HG03432 (cell line): ENCODE data around the gene KRT39.

ENCODE experiments used
- ATAC-seq: cut with Tn5 transposase; IDR thresholded peaks from one replicate; pipeline ENCODE4 v1.9.1; 2021; ENCODE audit warnings: mild to moderate bottlenecking, moderate library complexity; ENCODE audit not compliant: unreplicated experiment

Gene KRT39

DNA sequence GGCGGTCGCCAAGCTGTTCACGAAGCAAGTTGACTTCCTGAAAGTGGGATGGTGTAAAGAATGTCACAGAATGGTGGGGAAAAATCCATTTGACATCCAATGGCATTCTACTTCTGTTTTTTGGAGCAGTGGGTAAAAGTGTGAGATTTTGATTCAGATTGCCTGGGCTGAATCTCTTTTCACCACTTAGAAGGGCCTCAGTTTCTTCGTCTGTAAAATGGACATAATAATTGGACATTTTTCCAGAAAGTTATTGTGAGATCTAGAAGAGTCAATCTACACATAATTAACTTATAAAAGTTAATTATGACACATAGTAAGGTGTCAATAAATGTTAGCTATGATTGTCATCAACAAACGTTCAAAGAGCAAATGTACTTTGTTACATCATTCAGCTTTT, 14.4 kb upstream of the KRT39 start:
- ATAC-seq = no peak

DNA sequence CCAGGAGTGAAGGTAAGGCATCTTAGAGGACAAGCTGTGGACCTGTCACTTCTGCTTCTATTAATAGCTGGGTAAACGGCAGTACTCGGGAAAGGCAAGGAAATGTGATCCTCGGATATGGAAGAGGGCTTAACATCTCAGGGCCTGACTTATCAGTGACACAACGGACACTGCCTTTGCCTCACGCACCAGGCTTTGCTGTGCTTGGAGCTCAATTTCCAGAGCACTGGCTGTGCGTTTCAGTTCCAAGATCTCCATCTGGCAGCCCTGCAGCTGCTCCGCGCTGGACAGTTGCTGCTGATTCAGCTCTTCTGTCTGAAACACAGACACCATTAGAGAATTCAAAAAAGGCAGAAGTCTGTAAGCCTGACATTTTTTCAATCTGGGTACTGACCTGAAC, 13.8 kb upstream of the KRT39 start:
- no peak for ATAC-seq

DNA sequence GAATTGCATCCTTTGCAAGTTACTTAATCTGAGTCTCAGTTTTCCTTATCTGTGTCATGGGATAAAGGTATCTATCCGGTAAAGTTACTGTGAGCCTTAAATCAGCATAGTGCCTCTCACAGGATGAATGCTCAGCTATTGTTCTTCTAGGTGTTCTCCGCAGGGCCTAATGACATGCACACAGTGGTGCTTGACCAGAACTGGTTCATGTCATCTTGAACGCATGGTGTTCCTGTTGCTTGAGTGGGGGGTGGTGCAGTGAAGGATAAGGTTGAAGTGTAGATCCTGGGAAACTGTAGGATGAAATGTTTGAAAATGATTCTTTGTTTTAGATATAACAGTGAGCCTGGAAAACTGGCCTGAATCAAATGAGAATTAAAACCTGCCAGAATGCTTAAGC, 13.4 kb upstream of the KRT39 start:
- no peak for ATAC-seq

DNA sequence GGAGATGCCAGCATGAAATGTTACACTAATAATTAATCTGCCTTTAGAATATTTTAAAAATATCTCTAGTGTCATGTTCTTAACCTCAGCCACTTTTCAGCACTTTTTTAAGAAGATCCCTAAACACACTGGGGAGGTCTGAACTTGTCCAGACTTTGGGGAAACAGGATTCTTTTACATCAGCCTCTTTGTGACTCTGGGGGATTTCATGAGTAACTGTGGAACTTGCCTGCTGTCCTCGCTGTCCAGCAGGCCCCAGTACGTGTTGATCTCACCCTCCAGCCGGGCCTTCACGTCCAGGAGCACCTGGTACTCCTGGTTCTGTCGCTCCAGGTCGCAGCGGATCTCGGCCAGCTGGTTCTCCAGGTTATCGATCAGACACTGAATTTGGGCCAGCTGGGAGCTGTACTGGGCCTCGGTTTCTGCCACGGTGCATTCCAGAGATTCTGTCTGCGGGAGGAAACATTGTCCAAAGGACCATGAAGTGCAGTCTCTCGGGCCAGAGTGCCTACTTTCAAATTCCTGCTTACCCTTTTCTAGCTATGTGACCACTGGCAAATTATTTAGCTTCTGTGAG, 11.9 kb upstream of the KRT39 start:
- ATAC-seq = no peak

DNA sequence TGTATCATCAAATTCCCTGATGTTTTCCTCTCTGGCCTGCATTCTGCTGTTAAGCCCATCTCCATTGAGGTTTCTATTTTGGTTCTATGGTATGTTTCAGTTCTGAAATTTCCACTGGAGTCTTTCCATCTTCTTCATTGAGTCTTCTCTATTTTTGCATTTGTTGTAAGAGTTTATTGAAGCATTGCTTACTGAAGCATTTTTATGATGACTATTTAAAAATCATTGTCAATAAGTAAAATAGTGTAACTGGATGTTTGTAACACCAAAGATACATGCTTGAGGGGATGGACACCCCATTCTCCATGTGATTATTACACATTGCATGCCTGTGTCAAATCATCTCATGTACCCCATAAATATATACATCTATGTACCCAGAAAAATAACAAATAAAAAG, 8.8 kb upstream of the KRT39 start:
- ATAC-seq = no peak

DNA sequence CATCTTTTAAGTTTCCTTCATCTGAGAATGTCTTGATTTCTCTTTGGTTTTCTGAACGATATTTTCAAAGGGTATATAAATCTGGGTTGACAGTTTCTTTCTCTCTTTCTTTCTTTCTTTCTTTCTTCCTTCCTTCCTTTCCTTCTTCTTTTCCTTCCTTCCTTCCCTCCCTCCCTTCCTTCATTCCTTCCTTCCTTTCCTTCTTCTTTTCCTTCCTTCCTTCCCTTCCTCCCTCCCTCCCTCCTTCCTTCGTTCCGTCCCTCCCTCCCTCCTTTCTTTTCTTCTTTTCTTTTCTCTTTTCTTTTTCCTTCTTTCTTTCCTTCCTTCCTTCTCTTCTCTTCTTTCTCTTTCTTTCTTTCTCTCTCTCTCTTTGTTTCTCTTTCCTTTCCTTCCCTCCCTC, 7.6 kb upstream of the KRT39 start:
- no peak for ATAC-seq

DNA sequence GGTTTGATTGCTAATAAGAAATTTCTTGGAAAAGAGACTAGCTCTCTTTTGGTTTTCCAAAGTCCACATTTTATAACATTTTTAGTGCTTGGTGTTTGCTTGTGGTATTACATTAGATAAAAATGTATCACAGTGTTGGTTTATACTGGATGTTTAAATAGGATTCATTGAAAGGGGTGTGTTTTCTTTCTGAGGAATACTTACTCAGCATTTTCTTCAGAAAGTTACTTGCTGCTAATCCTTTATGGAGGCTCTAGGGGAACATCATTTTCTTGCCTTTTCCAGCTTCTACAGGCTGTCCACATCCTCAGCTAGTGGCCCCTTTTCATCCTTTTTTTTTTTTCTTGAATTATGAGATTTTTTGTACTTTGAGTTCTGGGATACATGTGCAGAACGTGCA, 834 bp upstream of the KRT39 start:
- ATAC-seq = no peak

DNA sequence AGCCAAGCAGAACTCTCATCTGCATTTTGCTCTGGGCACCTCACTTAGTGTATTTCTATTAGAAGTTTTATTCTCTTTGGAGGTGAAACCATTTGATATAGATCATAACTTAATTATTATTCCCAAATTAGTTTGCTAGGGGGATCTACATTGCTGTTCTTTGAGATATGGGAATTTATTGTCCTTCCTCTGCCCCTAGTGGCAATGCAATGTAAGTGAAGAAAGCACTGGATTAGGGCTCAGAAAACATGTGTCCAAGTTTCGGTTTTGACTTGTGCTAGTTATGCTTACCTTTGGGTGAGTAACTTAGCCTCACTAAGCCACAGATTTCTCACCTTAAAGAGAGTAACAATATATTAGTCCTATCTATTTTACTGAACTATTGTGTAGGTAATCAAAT, 2.9 kb downstream of the KRT39 start:
- ATAC-seq = no peak

DNA sequence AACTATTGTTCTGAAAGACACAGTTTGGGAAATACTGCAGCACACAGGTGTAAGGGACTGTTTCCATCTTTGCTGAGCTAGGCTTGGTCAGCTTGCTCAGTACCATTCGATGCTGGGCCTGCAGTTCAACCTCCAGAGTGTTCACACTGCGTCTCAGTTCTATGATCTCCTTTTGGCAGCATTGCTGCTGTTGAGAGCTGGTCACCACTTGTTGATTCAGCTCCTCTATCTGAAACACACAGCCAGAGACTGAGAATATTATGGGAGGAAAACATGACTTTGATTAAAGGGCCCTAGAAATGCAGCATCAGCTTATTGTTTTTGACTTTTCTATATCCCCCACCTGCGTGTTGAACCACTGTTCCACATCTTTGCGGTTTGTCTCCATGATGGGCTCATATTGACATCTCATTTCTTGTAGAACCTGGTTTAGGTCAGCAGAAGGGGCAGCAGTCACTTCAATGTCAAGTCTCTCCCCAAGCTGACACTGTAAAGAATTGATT, 4.6 kb downstream of the KRT39 start:
- no peak for ATAC-seq

DNA sequence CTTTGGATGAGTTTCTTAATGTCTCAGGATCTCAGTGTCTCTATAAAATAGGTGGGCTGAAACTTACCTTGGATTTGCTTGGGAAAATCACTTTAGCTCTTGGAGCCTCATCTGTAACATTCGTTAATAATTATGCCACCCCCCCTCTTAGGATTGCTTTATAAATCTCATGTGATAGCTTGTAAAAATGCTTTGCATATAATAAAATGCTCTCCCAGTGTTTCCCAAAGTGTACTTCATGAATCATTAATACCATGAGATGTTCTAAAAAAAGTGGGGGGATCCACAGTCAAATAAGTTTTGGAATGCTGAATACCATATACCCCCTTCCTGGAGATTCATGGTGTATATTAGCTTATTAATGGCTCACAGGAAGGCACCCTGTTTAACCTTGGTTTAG, 5.2 kb downstream of the KRT39 start:
- no peak for ATAC-seq

DNA sequence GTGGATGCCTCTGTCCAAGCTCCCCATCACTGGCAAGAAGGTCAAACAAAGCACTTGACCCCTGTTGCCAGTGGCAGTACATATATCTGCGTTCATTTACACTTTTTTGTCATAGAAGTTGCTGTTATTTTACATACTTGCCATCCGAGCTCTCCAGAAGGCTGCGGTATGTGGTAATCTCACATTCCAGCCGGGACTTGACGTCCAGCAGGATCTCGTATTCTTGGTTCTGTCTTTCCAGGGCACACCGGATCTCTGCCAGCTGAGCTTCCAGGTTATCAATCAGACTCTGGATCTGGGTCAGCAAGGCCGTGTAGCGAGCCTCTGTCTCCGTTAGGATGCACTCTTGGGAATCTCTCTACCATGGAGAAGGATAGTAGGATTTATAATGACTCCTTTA, 6.6 kb downstream of the KRT39 start:
- ATAC-seq = no peak

DNA sequence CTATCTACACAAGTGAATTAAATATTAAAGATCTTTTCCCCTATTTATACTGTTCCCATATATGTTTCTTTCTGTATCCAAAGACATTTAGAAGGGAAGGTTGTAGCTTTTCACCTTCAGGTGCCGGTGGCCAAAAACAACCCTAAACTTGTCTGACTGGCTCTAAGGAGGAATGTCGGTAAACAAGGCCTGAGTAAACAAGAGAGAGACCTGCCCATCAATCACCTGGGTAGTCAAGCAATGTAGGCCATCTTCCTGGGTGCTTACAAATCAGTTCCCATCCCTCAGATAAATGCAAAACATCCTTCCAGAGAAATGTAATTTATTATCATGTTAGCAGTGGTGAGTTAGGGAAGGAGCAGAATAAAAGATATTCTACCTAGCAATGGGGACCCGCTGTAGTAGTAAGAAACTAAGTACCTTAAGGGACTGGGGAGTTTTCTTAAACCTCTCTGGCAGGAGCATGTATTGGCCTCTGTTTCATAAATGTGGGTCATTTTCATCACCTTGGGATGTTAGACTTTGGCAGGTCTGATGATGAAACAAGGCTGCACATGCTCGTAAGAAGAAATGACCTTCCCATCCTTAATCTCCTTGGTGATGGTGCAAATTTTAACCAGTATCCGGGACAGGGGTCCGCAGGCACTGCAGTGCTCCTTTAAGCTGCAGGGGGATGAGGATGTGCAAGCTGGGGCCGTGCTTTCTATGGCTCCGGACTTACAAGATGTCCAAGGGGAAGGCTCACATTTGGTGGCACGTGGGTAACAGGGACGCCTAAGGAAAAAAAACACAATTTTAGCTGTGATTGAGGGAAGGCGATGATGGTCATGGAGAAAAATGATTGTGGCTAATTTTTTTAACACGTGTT, 8.4 kb downstream of the KRT39 start:
- ATAC-seq = no peak

DNA sequence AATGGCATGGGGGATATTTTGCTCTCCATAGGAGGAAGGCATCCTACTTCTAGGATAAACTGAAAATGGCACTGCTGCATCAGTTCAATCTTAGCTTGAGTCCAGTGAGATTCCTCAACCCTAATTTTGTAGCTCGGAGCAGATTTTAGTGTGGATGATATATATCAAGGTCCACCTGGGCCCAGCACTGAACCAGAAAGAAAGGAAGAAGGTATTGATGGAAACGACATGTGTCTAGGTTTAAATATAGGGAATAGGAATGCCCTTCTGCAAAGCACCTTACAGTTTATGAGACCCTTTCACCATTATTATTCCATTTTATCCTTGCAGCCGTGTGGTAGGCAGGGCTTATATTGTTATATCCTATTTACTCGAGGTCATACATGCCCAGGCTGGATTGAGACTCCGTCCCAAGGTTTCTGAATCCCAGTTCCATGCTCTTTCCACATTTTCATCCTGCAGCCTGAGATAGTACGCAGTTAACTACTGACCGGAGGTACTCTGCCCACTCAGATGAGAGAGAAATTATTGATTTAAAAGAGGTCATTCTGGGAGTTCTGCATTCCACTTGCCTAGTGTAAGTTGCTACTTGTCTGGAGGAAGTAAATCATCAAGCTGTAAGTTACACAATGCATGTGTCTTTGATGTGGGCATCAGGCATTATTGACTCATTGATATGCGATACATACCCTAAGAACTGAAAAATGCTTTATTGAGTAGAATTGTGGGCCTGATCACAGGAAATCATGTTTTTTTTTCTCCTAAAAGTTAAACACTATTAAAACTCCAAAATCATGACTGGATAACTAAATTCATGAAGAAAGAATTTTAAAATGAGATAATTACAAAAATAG, 10.1 kb downstream of the KRT39 start:
- no peak for ATAC-seq

DNA sequence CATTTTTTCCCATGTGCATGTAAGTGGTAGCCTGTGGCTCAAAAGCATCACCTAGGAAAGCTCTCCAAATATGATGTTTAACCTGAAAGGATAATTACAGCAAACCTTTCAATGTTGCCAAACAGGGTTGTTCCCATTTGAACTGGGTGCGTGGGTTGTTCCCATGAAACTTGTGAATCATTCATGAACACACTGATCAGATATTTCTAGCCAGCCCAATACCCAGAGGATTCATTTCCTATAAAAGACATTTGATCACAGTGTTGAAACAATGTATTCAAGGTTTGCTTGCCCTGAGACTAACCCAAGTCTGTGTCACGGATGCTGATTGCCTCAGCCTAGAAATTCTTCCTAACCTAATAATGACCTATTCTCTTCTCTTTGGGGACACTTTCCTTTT, 12.9 kb downstream of the KRT39 start:
- ATAC-seq = no peak

DNA sequence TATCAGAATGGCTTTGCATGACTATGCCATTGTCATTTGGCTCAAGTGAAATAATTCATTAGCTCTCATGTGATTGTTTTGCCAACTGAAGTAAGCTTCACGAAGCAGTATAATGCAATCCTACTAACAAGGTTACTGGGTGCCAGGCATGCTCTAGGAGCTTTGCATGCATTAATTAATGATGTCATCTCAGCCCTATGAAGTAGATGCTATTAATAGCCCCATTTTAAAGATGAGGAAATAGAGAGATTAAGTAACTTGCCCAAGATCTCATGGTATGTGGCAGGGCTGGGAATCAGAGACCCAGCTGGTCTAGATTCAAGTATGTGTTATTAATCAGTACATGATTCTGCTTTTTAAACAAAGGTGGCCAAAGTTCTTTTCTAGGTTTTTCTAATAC, 14.1 kb downstream of the KRT39 start:
- no peak for ATAC-seq

DNA sequence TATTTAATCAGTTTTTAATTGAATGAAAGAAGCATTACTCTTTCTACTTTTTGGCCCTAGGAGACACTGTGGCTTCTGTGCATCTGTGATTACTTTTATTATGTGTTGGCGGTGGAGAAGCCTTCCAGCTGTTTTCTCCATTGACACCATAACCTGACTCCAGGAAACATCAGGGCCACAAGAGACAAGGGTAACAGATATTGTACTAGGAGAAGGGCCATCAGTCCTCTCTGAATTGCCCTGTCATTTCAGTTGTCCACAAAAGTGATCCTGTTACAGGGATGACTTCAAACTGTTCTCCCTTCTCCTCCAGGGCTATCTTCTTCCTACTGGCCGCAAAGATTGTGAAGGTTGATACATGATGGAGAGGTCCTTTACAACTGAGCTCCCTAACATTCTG, 14.6 kb downstream of the KRT39 start:
- ATAC-seq = no peak

DNA sequence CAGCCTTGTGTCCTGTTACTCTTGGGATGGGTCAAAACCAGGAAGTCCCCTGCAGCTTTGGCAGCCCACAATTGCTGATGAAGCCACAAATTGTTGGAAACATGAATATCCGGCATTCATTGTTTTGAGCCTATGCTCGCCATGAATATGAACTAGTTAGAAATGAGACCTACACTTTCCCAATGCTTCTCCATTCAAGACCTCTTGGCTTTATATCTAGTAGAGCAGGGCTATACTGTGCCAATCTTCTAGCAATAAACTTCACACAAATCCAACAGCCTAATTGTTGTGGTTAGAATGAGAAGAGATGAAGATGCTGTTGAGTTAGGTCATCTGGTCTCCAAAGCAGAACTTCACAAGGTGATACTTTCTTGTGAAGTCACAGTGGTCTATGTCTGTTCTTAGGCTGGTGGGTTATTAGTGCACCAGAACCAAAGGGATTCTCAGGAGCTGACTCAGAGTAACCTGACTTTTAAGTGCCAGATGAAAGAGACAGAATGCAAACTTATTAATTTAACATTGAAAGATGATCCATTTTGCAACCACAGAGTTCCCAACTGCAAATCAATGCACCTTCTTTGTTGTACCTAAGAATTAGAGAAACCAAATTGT, 15.6 kb downstream of the KRT39 start:
- ATAC-seq = no peak

DNA sequence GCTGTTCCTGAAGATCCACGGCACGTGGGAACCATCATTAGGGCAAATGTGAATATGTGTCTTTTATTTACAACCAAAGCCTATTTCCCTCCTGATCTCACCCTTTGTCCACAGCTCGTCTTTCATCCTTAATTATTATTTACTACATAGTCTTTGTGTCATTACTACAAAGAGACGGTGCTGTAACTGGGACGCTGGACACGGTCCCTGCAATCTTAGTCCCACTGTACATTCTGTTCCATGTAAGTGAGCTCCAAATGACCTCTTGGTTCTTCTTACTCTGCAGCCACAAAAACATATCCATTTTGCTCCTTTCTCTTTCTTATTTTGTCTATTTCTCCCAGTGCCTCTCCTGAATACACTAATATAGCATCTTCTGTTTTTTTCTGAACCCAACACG, 16.6 kb downstream of the KRT39 start:
- ATAC-seq = no peak

DNA sequence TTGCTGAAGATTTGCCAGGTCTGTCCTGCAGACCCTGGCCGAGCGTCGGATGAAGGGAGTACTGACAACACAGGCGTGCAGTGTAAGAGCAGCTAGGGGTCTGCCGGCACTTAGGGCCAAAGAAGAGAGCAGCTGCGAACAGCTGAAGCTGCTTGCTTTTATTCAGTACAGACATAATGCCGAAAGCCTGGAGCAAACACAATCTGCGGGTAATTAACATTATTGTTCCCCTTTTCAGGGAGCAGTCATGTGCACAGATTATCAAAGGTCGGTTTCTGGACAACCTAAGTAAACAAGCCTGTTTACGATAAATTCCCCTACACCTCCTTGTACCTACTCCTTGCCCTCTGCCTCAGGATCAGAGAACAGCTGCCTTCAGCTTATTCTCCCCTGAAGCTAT, 17.3 kb downstream of the KRT39 start:
- no peak for ATAC-seq

DNA sequence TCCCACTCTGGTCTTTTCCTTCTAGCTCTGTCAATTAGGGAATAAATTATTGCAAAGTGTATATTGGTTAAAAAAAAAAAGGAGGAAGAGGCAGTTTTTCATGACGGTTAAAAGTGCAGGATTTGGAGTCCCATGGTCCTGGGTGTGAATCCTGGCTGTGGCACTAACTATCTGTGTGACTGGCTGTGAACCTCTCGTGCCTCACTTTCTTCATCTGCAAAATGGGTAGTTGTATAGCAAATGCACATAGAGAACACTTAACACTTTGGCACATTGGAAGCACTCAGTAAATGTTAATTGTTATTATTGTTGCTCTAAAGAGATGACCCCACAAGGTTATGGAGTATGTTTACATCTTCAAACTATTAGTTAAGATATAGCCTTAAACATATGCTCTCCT, 18.8 kb downstream of the KRT39 start:
- no peak for ATAC-seq

DNA sequence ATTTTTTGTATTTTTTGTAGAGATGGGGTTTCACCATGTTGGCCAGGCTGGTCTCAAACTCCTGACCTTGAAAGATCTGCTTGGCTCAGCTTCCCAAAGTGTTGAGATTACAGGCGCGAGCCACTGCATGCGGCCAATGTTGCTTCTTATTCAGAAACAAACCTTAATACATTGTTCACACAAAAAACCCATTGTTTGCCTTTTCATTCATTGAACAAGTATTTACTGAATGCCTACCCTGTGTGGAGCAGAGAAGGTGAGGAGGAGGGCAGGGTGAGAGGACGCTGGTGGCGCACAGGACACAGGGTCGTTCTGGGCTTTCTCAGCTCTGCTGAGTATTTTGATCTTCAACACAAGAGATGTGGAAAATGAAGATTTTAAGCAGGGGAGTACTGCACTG, 21.3 kb downstream of the KRT39 start:
- ATAC-seq = no peak
